Neuronal stem cell (in vitro differentiated cells): ENCODE data around the gene FARS2.

Experiments used
- DNase-seq: peaks from one replicate; pipeline ENCODE4 v3.0.0-alpha.2; 2013; ENCODE audit warnings: low spot score
- H2AFZ ChIP-seq: one replicate; pipeline ENCODE4 v1.6.1; 2013; ENCODE audit warnings: mild to moderate bottlenecking, low read length, inconsistent platforms
- H2AK5ac ChIP-seq: 2 replicates; pipeline ENCODE4 v1.6.1; 2013; ENCODE audit warnings: low read depth, mild to moderate bottlenecking, inconsistent platforms, low read length, moderate library complexity, mixed read lengths
- H2BK120ac ChIP-seq: 2 replicates; pipeline ENCODE4 v1.6.1; 2013; ENCODE audit warnings: low read depth, mild to moderate bottlenecking, inconsistent platforms, low read length, moderate library complexity, mixed read lengths
- H2BK12ac ChIP-seq: one replicate; pipeline ENCODE4 v1.6.1; 2013; ENCODE audit warnings: low read length, inconsistent platforms
- H2BK15ac ChIP-seq: 2 replicates; pipeline ENCODE4 v1.6.1; 2013; ENCODE audit warnings: mild to moderate bottlenecking, low read length, inconsistent platforms, mixed read lengths
- H2BK5ac ChIP-seq: one replicate; pipeline ENCODE4 v1.6.1; 2013; ENCODE audit warnings: inconsistent platforms, mild to moderate bottlenecking, low read length, moderate library complexity
- H3K14ac ChIP-seq: one replicate; pipeline ENCODE4 v1.6.1; 2013; ENCODE audit warnings: low read length, inconsistent platforms
- H3K18ac ChIP-seq: 2 replicates; pipeline ENCODE4 v1.6.1; 2013; ENCODE audit warnings: low read length, inconsistent platforms
- H3K23ac ChIP-seq: 2 replicates; pipeline ENCODE4 v1.6.1; 2013; ENCODE audit warnings: low read depth, mild to moderate bottlenecking, mixed read lengths, low read length, inconsistent platforms; ENCODE audit not compliant: poor library complexity
- H3K27ac ChIP-seq: replicated peaks from 3 replicates; pipeline ENCODE4 v1.5.1; 2013; ENCODE audit warnings: low read length, inconsistent platforms
- H3K27me3 ChIP-seq, 3 experiments: 2 replicates each; pipeline ENCODE4 v1.6.1; 2013; ENCODE audit warnings: low read length in 3 of 3, mild to moderate bottlenecking in 2 of 3, inconsistent platforms in 1 of 3, low read depth in 1 of 3, mixed read lengths in 1 of 3, moderate library complexity in 1 of 3; ENCODE audit not compliant: control insufficient read depth in 3 of 3, insufficient read depth in 3 of 3
- H3K36me3 ChIP-seq, 2 donors: replicated peaks in 1 of 2; 2 replicates each; pipeline ENCODE4 v1.6.1; 2013; ENCODE audit warnings: low read length in 2 of 2; ENCODE audit not compliant: control insufficient read depth in 2 of 2, insufficient read depth in 2 of 2
- H3K4ac ChIP-seq: 2 replicates; pipeline ENCODE4 v1.6.1; 2013; ENCODE audit warnings: inconsistent platforms, mild to moderate bottlenecking, low read length, moderate library complexity
- H3K4me1 ChIP-seq, 2 donors: 1 replicate in 1 of 2; 2 replicates in 1 of 2; pipeline ENCODE4 v1.6.1; 2013; ENCODE audit warnings: low read length in 2 of 2, low read depth in 1 of 2; ENCODE audit not compliant: control insufficient read depth in 2 of 2, insufficient read depth in 1 of 2
- H3K4me2 ChIP-seq: one replicate; pipeline ENCODE4 v1.6.1; 2013; ENCODE audit warnings: mild to moderate bottlenecking, low read length, inconsistent platforms; ENCODE audit not compliant: insufficient read depth, poor library complexity, severe bottlenecking
- H3K4me3 ChIP-seq, 2 donors: 2 replicates each; pipeline ENCODE4 v1.5.1; 2013; ENCODE audit warnings: low read length in 2 of 2, mild to moderate bottlenecking in 2 of 2, inconsistent platforms in 1 of 2, moderate library complexity in 1 of 2
- H3K79me1 ChIP-seq: one replicate; pipeline ENCODE4 v1.6.1; 2013; ENCODE audit warnings: low read depth, mild to moderate bottlenecking, inconsistent platforms, low read length, moderate library complexity
- H3K9ac ChIP-seq: one replicate; pipeline ENCODE4 v1.6.1; 2013; ENCODE audit warnings: mild to moderate bottlenecking, low read depth, low read length, inconsistent platforms; ENCODE audit not compliant: poor library complexity
- H3K9me3 ChIP-seq, 2 donors: replicated peaks in 1 of 2; 2 replicates each; pipeline versions ENCODE3 to v1.6.1; 2013; ENCODE audit warnings: low read length in 2 of 2, mild to moderate bottlenecking in 2 of 2, inconsistent platforms in 1 of 2, low read depth in 1 of 2, mixed read lengths in 1 of 2, moderate library complexity in 1 of 2; ENCODE audit not compliant: control insufficient read depth in 2 of 2, insufficient read depth in 1 of 2
- H4K8ac ChIP-seq: one replicate; pipeline ENCODE4 v1.6.1; 2013; ENCODE audit warnings: low read depth, mild to moderate bottlenecking, inconsistent platforms, low read length, moderate library complexity
- H4K91ac ChIP-seq: one replicate; pipeline ENCODE4 v1.6.1; 2013; ENCODE audit warnings: low read length, low read depth, mild to moderate bottlenecking, inconsistent platforms; ENCODE audit not compliant: poor library complexity
- WGBS, 2 donors: extraction: QIAGEN DNeasy Blood & Tissue Kit; methylation state at CpG; one replicate each; pipeline ENCODE4 v1.1.7; 2013; ENCODE audit warnings: missing lambda C conversion rate in 2 of 2, mixed read lengths in 1 of 2; ENCODE audit not compliant: insufficient read length in 2 of 2, insufficient replicate concordance in 1 of 2; ENCODE audit errors: extremely low coverage in 2 of 2; 5-methylcytosine and 5-hydroxymethylcytosine counted together

FARS2 gene

DNA sequence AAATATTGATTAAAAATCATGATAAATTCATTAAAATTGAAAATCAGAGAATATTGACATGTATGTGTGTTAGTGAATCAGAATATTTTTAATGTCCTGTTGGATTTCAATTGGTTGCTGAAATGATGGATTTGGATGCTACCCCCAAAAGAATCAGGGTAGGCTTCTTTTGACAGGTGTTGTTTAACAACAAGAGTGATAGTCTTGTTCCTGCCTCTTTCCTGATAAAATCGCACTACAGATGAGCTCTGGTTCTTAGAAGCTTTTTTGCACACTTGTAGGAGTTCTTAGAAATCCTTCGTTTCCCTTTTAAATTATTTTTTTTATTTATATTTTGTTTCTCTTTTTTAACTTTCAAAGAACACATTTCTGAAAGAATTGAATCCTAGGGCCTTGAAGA, 259.5 kb downstream of the FARS2 start:
- Histone ChIP-seq H2BK15ac (no peak overlapping the region), H3K23ac (no peak overlapping the region), H2AFZ (no peak overlapping the region), H2BK120ac (no peak overlapping the region), H3K9me3 (no peaks in the 10 kb centered on the region), H3K27ac (no peak overlapping the region), H3K27me3 (no peaks in the 10 kb centered on the region), H3K4ac (no peak overlapping the region), H2BK5ac (no peak overlapping the region), H3K79me1 (no peaks in the 10 kb centered on the region), H3K4me3 (no peak overlapping the region), H4K8ac (no peak overlapping the region), H3K18ac (no peak overlapping the region), H3K36me3 (no peaks in the 10 kb centered on the region), H2BK12ac (no peak overlapping the region), H3K4me2 (no peak overlapping the region), H3K9ac (no peak overlapping the region), H2AK5ac (no peak overlapping the region), H3K4me1 (no peaks in the 10 kb centered on the region), H4K91ac (no peak overlapping the region), H3K14ac (no peak overlapping the region)
- WGBS, 2 donors: no CpG with 5 or more reads among the region's 2 CpGs
- no peak for DNase-seq

- Histone ChIP-seq H3K36me3 (no peaks in the 10 kb centered on the region), H2AK5ac (no peak overlapping the region), H3K27me3 (no peaks in the 10 kb centered on the region), H4K8ac (no peak overlapping the region), H2BK15ac (no peak overlapping the region), H3K4me2 (no peak overlapping the region), H3K14ac (no peak overlapping the region), H3K9me3 (no peaks in the 10 kb centered on the region), H2BK5ac (no peak overlapping the region), H2BK12ac (no peak overlapping the region), H2BK120ac (no peak overlapping the region), H3K79me1 (no peaks in the 10 kb centered on the region), H2AFZ (no peak overlapping the region), H3K27ac (no peak overlapping the region), H3K23ac (no peak overlapping the region), H3K18ac (no peak overlapping the region), H3K4me3 (no peak overlapping the region), H3K9ac (no peak overlapping the region), H3K4me1 (no peaks in the 10 kb centered on the region), H4K91ac (no peak overlapping the region), H3K4ac (no peak overlapping the region)
- WGBS, 2 donors: no CpG with 5 or more reads among the region's 3 CpGs
- DNase-seq: no peak
Observed at GRCh38 chr6:5521322-5521721, 260.0 kb downstream of the FARS2 start.

GRCh38 chr6:5522147-5522546, 260.8 kb downstream of the FARS2 start:
- no peak for DNase-seq
- H2BK5ac ChIP-seq: no peak overlapping the region
- H3K23ac ChIP-seq: no peak overlapping the region
- no peaks in the 10 kb centered on the region for H3K79me1 ChIP-seq
- no peak overlapping the region for H2BK15ac ChIP-seq
- no peak overlapping the region for H3K4me3 ChIP-seq
- no peak overlapping the region for H4K91ac ChIP-seq
- H3K18ac ChIP-seq: no peak overlapping the region
- H2BK12ac ChIP-seq: no peak overlapping the region
- no peaks in the 10 kb centered on the region for H3K4me1 ChIP-seq
- no peak overlapping the region for H3K4ac ChIP-seq
- no peak overlapping the region for H3K14ac ChIP-seq
- no peak overlapping the region for H2AFZ ChIP-seq
- H2BK120ac ChIP-seq: no peak overlapping the region
- H3K9me3 ChIP-seq: no peaks in the 10 kb centered on the region
- H3K27ac ChIP-seq: no peak overlapping the region
- no peaks in the 10 kb centered on the region for H3K27me3 ChIP-seq
- H3K9ac ChIP-seq: no peak overlapping the region
- no peak overlapping the region for H2AK5ac ChIP-seq
- no peak overlapping the region for H4K8ac ChIP-seq
- H3K4me2 ChIP-seq: no peak overlapping the region
- no peaks in the 10 kb centered on the region for H3K36me3 ChIP-seq

GRCh38 chr6:5524110-5524509, 262.8 kb downstream of the FARS2 start:
- Histone ChIP-seq H3K4me2 (no peak overlapping the region), H3K4me1 (no peaks in the 10 kb centered on the region), H3K9me3 (no peaks in the 10 kb centered on the region), H2BK15ac (no peak overlapping the region), H3K79me1 (no peaks in the 10 kb centered on the region), H3K14ac (no peak overlapping the region), H4K8ac (no peak overlapping the region), H2AFZ (no peak overlapping the region), H2AK5ac (no peak overlapping the region), H4K91ac (no peak overlapping the region), H2BK5ac (no peak overlapping the region), H3K9ac (no peak overlapping the region), H3K36me3 (no peaks in the 10 kb centered on the region), H3K27ac (no peak overlapping the region), H3K23ac (no peak overlapping the region), H3K4me3 (no peak overlapping the region), H2BK120ac (no peak overlapping the region), H3K4ac (no peak overlapping the region), H2BK12ac (no peak overlapping the region), H3K27me3 (no peaks in the 10 kb centered on the region), H3K18ac (no peak overlapping the region)
- no peak for DNase-seq
- WGBS, 2 donors: no CpG with 5 or more reads among the region's 2 CpGs
